ENCODE data around the gene MOB2. TPM values are rescaled to one million over a fixed set of nuclear protein-coding genes. Genes with fewer than 3 reads are reported as not detected.

The MOB2 gene
- total RNA-seq, 1 donor from 2014 or later, result 29.0 TPM

GRCh38 chr11:1450949-1451710, 35.4 kb downstream of the MOB2 start:
- H3K27ac Mint-ChIP-seq (ENCODE audit: unreplicated experiment), result no peak overlapping the region
- peaks cover 11% of the 10 kb centered on the region for H3K27me3 Mint-ChIP-seq (ENCODE audit: unreplicated experiment)
- peaks cover 14% of the 10 kb centered on the region for H3K9me3 Mint-ChIP-seq (ENCODE audit: unreplicated experiment)
- DNase-seq, result no peak
- no peak overlapping the region for H3K4me3 Mint-ChIP-seq (ENCODE audit: unreplicated experiment)
- TF ChIP-seq CTCF (IDR thresholded peaks at IDR 0.05; ENCODE audit: partially characterized antibody, unreplicated experiment), result no peak
- no peaks in the 10 kb centered on the region for H3K4me1 Mint-ChIP-seq (ENCODE audit: low read depth, unreplicated experiment)
- no peaks in the 10 kb centered on the region for H3K36me3 Mint-ChIP-seq (ENCODE audit: unreplicated experiment)

- H3K36me3 Mint-ChIP-seq (ENCODE audit: unreplicated experiment), result no peaks in the 10 kb centered on the region
- no peaks in the 10 kb centered on the region for H3K4me1 Mint-ChIP-seq (ENCODE audit: low read depth, unreplicated experiment)
- H3K4me3 Mint-ChIP-seq (ENCODE audit: unreplicated experiment), result no peak overlapping the region
- H3K27me3 Mint-ChIP-seq (ENCODE audit: unreplicated experiment), result peaks cover 11% of the 10 kb centered on the region
- H3K27ac Mint-ChIP-seq (ENCODE audit: unreplicated experiment), result no peak overlapping the region
- peaks cover 14% of the 10 kb centered on the region for H3K9me3 Mint-ChIP-seq (ENCODE audit: unreplicated experiment)
- TF ChIP-seq CTCF (IDR thresholded peaks at IDR 0.05; ENCODE audit: partially characterized antibody, unreplicated experiment), result no peak
- no peak for DNase-seq
Observed at GRCh38 chr11:1450344-1450875, 36.2 kb downstream of the MOB2 start.

- peaks cover 9% of the 10 kb centered on the region for H3K27me3 Mint-ChIP-seq (ENCODE audit: unreplicated experiment)
- TF ChIP-seq CTCF (IDR thresholded peaks at IDR 0.05; ENCODE audit: partially characterized antibody, unreplicated experiment), result no peak
- H3K9me3 Mint-ChIP-seq (ENCODE audit: unreplicated experiment), result peaks cover 14% of the 10 kb centered on the region
Observed at GRCh38 chr11:1449490-1450243, 36.9 kb downstream of the MOB2 start.

GRCh38 chr11:1448882-1449281, 37.7 kb downstream of the MOB2 start:
- peaks cover 13% of the 10 kb centered on the region for H3K9me3 Mint-ChIP-seq (ENCODE audit: unreplicated experiment)
- no peak for TF ChIP-seq CTCF (IDR thresholded peaks at IDR 0.05; ENCODE audit: partially characterized antibody, unreplicated experiment)
- H3K4me3 Mint-ChIP-seq (ENCODE audit: unreplicated experiment), result no peak overlapping the region
- no peaks in the 10 kb centered on the region for H3K4me1 Mint-ChIP-seq (ENCODE audit: low read depth, unreplicated experiment)
- H3K27ac Mint-ChIP-seq (ENCODE audit: unreplicated experiment), result no peak overlapping the region
- peaks cover 5% of the 10 kb centered on the region for H3K27me3 Mint-ChIP-seq (ENCODE audit: unreplicated experiment)
- H3K36me3 Mint-ChIP-seq (ENCODE audit: unreplicated experiment), result no peaks in the 10 kb centered on the region
- no peak for DNase-seq

More at GRCh38 chr11:1449490-1450243, 36.9 kb downstream of the MOB2 start:
- H3K4me3 Mint-ChIP-seq (ENCODE audit: unreplicated experiment), result no peak overlapping the region
- no peaks in the 10 kb centered on the region for H3K36me3 Mint-ChIP-seq (ENCODE audit: unreplicated experiment)
- peak overlapping the region; percentile 17 for H3K27ac Mint-ChIP-seq (ENCODE audit: unreplicated experiment)
- no peaks in the 10 kb centered on the region for H3K4me1 Mint-ChIP-seq (ENCODE audit: low read depth, unreplicated experiment)
- DNase-seq, result no peak

Measured in glutamatergic neuron (in vitro differentiated cells).